Fibroblast of lung (primary cell): ENCODE measurements around the gene SPTAN1.
"Not testable (repeated sequence)": the region's sequence is repeated elsewhere in the genome, so short reads cannot be mapped to it uniquely, and the experiment has no call there.

Source experiments
- EZH2 ChIP-seq: IDR thresholded peaks from 2 replicates; pipeline ENCODE4 v1.5.1; 2012; ENCODE audit warnings: low read length, control low read depth, mild to moderate bottlenecking; ENCODE audit errors: missing control alignments
- TF ChIP-seq, protein P1 (sequence below), 2 donors: IDR thresholded peaks in 1 of 2; conservative IDR thresholded peaks in 1 of 2; 1 replicate in 1 of 2; 2 replicates in 1 of 2; pipeline ENCODE4 v1.5.1; 2011 to 2012; ENCODE audit warnings: low read length in 2 of 2, control low read depth in 1 of 2, inconsistent platforms in 1 of 2, low read depth in 1 of 2, mild to moderate bottlenecking in 1 of 2

DNA sequence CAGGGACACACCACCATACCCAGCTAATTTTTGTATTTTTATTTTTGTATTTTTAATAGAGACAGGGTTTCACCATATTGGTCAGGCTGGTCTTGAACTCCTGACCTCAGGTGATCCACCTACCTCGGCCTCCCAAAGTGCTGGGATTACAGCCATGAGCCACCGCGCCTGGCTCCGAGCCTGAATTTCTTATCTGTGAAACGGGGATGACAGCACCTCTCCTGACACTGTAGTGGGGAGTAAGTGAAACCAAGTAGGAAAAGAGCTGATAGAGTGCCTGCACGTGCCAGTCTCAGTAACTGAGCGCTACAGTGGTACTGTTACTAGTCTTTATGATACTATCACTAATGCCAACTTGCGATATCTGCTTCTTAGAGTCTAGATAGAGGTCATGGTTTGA lies 32.8 kb downstream of the SPTAN1 start:
- TF ChIP-seq, protein P1, sequence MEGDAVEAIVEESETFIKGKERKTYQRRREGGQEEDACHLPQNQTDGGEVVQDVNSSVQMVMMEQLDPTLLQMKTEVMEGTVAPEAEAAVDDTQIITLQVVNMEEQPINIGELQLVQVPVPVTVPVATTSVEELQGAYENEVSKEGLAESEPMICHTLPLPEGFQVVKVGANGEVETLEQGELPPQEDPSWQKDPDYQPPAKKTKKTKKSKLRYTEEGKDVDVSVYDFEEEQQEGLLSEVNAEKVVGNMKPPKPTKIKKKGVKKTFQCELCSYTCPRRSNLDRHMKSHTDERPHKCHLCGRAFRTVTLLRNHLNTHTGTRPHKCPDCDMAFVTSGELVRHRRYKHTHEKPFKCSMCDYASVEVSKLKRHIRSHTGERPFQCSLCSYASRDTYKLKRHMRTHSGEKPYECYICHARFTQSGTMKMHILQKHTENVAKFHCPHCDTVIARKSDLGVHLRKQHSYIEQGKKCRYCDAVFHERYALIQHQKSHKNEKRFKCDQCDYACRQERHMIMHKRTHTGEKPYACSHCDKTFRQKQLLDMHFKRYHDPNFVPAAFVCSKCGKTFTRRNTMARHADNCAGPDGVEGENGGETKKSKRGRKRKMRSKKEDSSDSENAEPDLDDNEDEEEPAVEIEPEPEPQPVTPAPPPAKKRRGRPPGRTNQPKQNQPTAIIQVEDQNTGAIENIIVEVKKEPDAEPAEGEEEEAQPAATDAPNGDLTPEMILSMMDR (conservative IDR thresholded peaks at IDR 0.05 in 1 of 2, IDR thresholded peaks at IDR 0.05 in 1 of 2; ENCODE audit: low read depth in 1 of 2, low read length in 2 of 2) = not testable (repeated sequence)
- TF ChIP-seq EZH2 = not testable (repeated sequence)
